Measurements from ENCODE around the gene ERG28. TPM values are rescaled to one million over a fixed set of nuclear protein-coding genes. Genes with fewer than 3 reads are reported as not detected.

The ERG28 gene
- total and polyA plus RNA-seq, 10 of the 15 experiments (the other 5 are each of a cell fraction or from before 2014, with no cell fraction given), result 15.2 to 67.0 (median 48.1) TPM

DNA sequence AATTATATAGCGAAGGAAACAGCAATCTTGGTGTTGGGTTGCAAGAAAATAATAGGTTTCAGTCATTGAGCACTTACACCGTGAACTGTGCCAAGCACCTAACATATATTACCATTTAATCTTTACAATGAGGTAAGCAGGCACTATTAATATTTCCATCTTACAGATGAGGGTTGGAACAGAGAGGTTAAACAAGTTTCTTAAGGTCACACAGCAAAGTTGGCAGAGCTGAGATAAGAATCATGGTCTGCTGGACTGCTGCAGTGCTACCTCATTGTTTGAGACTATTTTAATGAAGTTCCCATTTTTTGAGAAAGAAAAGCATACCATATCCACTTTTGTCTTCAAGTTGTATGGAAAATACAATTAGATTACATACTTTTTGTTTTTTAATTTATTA lies 1.7 kb downstream of the ERG28 start:
- intact Hi-C loops (cut with micrococcal nuclease; ENCODE audit: unreplicated experiment), result loop anchor here (10.0 kb wide), 1 partner anchor 524 kb away; no protein-coding TSS in a partner anchor
- ChIA-PET CTCF (interaction anchor here (1.2 to 13.0 kb wide), 4 partner anchors 39 to 167 kb away, joined by 5 to 578 read pairs (median 67); partner anchors contain the start of gene FLVCR2), SMC1A (ENCODE audit: uncharacterized antibody, unreplicated experiment) (interaction anchor here (0.5 to 12.4 kb wide), 5 partner anchors 12 to 161 kb away, joined by 3 to 375 read pairs (median 4); partner anchors contain the start of genes BATF and FLVCR2), RAD21 (ENCODE audit: unreplicated experiment) (interaction anchor here (0.6 to 13.7 kb wide), 3 partner anchors 81 to 172 kb away, joined by 3 to 320 read pairs (median 3); partner anchors contain the start of gene FLVCR2), POLR2A (interaction anchor here (0.6 to 1.4 kb wide), 3 partner anchors 10 to 118 kb away, joined by 3 to 4 read pairs (median 3); no protein-coding TSS in a partner anchor)
- H4K20me1 ChIP-seq (ENCODE audit: control insufficient read depth, insufficient read depth), result no peaks in the 10 kb centered on the region
- TF ChIP-seq TAF1 (IDR thresholded peaks at IDR 0.05; ENCODE audit: borderline replicate concordance, low read depth, low read length) (no peak), ZNF217 (IDR thresholded peaks at IDR 0.05) (no peak), SMARCA5 (IDR thresholded peaks at IDR 0.05) (peak; percentile 65; the same call in 1 of the 2 replicates)
- TF ChIP-seq, protein P1, sequence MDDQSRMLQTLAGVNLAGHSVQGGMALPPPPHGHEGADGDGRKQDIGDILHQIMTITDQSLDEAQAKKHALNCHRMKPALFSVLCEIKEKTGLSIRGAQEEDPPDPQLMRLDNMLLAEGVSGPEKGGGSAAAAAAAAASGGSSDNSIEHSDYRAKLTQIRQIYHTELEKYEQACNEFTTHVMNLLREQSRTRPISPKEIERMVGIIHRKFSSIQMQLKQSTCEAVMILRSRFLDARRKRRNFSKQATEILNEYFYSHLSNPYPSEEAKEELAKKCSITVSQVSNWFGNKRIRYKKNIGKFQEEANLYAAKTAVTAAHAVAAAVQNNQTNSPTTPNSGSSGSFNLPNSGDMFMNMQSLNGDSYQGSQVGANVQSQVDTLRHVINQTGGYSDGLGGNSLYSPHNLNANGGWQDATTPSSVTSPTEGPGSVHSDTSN (IDR thresholded peaks at IDR 0.05; ENCODE audit: insufficient replicate concordance, low read depth, low read length), result no peak
- TF ChIP-seq, protein P2, sequence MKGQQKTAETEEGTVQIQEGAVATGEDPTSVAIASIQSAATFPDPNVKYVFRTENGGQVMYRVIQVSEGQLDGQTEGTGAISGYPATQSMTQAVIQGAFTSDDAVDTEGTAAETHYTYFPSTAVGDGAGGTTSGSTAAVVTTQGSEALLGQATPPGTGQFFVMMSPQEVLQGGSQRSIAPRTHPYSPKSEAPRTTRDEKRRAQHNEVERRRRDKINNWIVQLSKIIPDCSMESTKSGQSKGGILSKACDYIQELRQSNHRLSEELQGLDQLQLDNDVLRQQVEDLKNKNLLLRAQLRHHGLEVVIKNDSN (IDR thresholded peaks at IDR 0.05; ENCODE audit: borderline replicate concordance, extremely low read length, insufficient read depth, low read depth, low read length), result no peak
- peaks cover 33% of the 10 kb centered on the region for H3K79me2 ChIP-seq (ENCODE audit: control insufficient read depth, insufficient read depth, low read length)
- ATAC-seq, result no peak
- H3K27me3 ChIP-seq (replicated peaks in 1 of 2; ENCODE audit: control insufficient read depth in 2 of 2, insufficient read depth in 2 of 2, low read length in 1 of 2), result no peaks in the 10 kb centered on the region
- in situ Hi-C loops (cut with MboI), result loop anchor here (10.0 kb wide), 1 partner anchor 534 kb away; the partner anchor contains the start of gene NEK9
- no peak for DNase-seq (ENCODE audit: low read depth, low spot score)
- H3K27ac ChIP-seq (ENCODE audit: control insufficient read depth, insufficient read depth), result no peak overlapping the region
- WGBS (ENCODE audit: insufficient coverage, insufficient replicate concordance, low lambda C conversion rate, missing lambda C conversion rate), result 100% methylated on average over 2 of the region's 2 CpGs
- BruUV-seq (replicated peaks), result no TSS peak
- peak overlapping the region; percentile 46; the same call in 1 of the 2 replicates for H3K4me2 ChIP-seq (ENCODE audit: control insufficient read depth, insufficient read depth)
- no peaks in the 10 kb centered on the region for H3K4me1 ChIP-seq (ENCODE audit: control insufficient read depth, insufficient read depth, low read length)
- no peak overlapping the region for H2AFZ ChIP-seq (ENCODE audit: control insufficient read depth, low read depth, low read length)
- no peak for FAIRE-seq
- H3K9me3 ChIP-seq (replicated peaks; ENCODE audit: control insufficient read depth, insufficient read depth, low read length), result no peaks in the 10 kb centered on the region
- H3K9ac ChIP-seq (ENCODE audit: control insufficient read depth, insufficient read depth, low read length), result no peak overlapping the region
- H3K36me3 ChIP-seq (ENCODE audit: control insufficient read depth in 2 of 2, insufficient read depth in 2 of 2, low read length in 1 of 2), result peaks cover 0 to 17% of the 10 kb centered on the region in 2 experiments; a peak in 2 of 4 replicates
- H3K4me3 ChIP-seq, result no peak overlapping the region

Measured in GM12878 (cell line).